NB4 (cell line): ENCODE results near the gene PCDHB13.
"Not testable (repeated sequence)": the region's sequence is repeated elsewhere in the genome, so short reads cannot be mapped to it uniquely, and the experiment has no call there.

Experiments
- DNase-seq: peaks from one replicate; pipeline ENCODE4 v3.0.0; 2010; ENCODE audit warnings: low read depth
- H3K4me3 ChIP-seq: one replicate; pipeline ENCODE4 v1.5.1; 2011; ENCODE audit warnings: mild to moderate bottlenecking, low read depth, low read length, moderate library complexity
- MYC ChIP-seq: IDR thresholded peaks from 2 replicates; pipeline ENCODE4 v1.6.1; 2011; ENCODE audit warnings: low read depth, low read length
- POLR2A ChIP-seq: IDR thresholded peaks from 2 replicates; pipeline ENCODE4 v1.6.1; 2011; ENCODE audit warnings: mild to moderate bottlenecking; ENCODE audit not compliant: insufficient read length; ENCODE audit errors: extremely low read depth
- TF ChIP-seq, protein P1 (sequence below): IDR thresholded peaks from one replicate; pipeline ENCODE4 v1.5.1; 2012; ENCODE audit warnings: low read depth, low read length
- TF ChIP-seq, protein P2 (sequence below): IDR thresholded peaks from 2 replicates; pipeline ENCODE4 v1.6.1; 2011; ENCODE audit warnings: low read depth, low read length

Gene PCDHB13

DNA sequence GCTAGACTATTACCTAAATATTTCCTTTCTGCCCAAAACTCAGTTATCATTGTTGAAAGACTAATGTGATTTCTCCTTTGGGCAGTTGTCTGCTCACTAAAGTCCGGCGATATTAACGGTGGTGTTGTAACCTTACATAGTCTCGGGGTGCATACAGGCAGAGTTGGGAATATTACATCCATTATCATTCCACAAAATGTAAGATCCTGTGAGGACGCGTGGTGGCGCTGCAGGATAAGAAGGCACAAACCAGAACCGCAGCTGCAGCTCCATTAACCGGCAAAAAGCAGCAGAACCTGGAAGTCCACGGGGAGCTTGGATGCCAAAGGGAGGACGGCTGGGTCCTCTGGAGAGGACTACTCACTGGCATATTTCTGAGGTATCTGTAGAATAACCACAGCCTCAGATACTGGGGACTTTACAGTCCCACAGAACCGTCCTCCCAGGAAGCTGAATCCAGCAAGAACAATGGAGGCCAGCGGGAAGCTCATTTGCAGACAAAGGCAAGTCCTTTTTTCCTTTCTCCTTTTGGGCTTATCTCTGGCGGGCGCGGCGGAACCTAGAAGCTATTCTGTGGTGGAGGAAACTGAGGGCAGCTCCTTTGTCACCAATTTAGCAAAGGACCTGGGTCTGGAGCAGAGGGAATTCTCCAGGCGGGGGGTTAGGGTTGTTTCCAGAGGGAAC lies at the start of gene PCDHB13:
Gene PCDHB13, plus strand, starts transcription at position 264 of the 684 bp plus-strand sequence. Its CDS starts 205 bp downstream, at position 469.
- DNase-seq, result peak; percentile 66
- TF ChIP-seq, protein P1, sequence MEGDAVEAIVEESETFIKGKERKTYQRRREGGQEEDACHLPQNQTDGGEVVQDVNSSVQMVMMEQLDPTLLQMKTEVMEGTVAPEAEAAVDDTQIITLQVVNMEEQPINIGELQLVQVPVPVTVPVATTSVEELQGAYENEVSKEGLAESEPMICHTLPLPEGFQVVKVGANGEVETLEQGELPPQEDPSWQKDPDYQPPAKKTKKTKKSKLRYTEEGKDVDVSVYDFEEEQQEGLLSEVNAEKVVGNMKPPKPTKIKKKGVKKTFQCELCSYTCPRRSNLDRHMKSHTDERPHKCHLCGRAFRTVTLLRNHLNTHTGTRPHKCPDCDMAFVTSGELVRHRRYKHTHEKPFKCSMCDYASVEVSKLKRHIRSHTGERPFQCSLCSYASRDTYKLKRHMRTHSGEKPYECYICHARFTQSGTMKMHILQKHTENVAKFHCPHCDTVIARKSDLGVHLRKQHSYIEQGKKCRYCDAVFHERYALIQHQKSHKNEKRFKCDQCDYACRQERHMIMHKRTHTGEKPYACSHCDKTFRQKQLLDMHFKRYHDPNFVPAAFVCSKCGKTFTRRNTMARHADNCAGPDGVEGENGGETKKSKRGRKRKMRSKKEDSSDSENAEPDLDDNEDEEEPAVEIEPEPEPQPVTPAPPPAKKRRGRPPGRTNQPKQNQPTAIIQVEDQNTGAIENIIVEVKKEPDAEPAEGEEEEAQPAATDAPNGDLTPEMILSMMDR, result peak; percentile 35
- H3K4me3 ChIP-seq, result not testable (repeated sequence)

DNA sequence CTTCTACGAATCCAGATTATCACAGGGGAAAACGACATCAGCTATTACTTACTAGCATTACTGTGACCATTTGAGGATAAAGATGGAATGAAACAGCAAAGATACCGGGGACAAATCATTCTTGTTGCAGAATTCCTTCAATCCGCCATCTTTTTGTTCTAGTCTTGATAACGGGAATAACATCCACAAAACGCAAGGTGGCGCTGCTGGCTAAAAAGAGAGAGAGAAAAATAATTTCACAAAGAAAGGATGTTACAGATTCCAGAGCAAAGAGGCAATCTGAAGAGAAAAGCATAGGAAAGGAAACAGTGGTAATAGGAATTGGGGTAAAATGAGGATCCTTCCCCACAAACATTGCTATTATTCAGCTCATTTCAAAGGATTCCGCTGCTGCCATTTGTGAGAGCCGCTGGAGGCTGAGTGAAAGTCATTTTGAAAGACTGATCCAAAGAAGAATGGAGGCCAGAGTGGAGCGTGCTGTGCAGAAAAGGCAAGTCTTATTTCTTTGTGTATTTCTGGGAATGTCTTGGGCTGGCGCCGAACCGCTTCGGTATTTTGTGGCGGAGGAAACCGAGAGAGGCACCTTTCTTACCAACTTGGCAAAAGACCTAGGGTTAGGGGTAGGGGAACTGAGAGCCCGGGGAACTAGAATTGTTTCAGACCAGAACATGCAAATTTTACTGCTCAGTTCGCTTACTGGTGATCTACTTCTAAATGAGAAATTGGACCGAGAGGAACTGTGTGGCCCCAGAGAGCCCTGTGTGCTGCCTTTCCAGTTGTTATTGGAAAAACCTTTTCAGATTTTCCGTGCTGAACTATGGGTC lies 41.1 kb upstream of the PCDHB13 start, which contains the start of gene PCDHB7:
Gene PCDHB7, plus strand, starts transcription at position 264 of the 824 bp plus-strand sequence. Its CDS starts 192 bp downstream, at position 456.
- peak; percentile 49 for DNase-seq
- TF ChIP-seq, protein P1, result peak; percentile 70
- no peak for TF ChIP-seq MYC
- TF ChIP-seq POLR2A, result no peak
- TF ChIP-seq, protein P2, sequence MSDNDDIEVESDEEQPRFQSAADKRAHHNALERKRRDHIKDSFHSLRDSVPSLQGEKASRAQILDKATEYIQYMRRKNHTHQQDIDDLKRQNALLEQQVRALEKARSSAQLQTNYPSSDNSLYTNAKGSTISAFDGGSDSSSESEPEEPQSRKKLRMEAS, result no peak
- no peak within 1 kb of the TSS for H3K4me3 ChIP-seq

DNA sequence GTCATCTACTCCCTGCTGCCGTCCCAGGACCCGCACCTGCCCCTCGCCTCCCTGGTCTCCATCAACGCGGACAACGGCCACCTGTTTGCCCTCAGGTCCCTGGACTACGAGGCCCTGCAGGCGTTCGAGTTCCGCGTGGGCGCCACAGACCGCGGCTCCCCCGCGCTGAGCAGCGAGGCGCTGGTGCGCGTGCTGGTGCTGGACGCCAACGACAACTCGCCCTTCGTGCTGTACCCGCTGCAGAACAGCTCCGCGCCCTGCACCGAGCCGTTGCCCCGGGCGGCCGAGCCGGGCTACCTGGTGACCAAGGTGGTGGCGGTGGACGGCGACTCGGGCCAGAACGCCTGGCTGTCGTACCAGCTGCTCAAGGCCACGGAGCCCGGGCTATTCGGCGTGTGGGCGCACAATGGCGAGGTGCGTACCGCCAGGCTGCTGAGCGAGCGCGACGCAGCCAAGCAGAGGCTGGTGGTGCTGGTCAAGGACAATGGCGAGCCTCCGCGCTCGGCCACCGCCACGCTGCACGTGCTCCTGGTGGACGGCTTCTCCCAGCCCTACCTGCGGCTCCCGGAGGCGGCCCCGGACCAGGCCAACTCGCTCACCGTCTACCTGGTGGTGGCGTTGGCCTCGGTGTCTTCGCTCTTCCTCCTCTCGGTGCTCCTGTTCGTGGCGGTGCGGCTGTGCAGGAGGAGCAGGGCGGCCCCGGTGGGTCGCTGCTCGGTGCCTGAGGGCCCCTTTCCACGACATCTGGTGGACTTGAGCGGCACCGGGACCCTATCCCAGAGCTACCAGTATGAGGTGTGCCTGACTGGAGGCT lies 39.2 kb upstream of the PCDHB13 start:
- not testable (repeated sequence) for H3K4me3 ChIP-seq, DNase-seq

DNA sequence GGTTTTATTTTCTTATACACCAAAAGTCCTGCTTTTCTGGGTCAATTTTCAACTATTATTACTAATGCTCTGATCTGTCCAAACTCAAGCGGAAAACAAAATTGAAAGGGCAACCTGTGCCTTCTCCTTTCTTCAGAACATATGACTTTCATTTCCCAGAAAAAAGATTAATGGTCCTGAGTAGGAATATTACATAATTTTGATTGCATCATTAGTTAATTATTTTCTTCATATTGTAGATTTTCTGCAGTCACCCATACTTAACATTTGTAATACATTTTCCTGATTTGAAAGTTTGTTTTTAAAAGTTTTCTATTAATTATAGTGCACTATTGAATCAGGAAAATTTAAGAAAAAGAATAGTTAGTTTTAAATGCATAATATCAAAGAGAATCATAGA lies 37.8 kb upstream of the PCDHB13 start:
- TF ChIP-seq, protein P2, result no peak
- TF ChIP-seq POLR2A, result no peak
- TF ChIP-seq, protein P1, result no peak
- TF ChIP-seq MYC, result no peak
- H3K4me3 ChIP-seq, result no peak overlapping the region
- no peak for DNase-seq

DNA sequence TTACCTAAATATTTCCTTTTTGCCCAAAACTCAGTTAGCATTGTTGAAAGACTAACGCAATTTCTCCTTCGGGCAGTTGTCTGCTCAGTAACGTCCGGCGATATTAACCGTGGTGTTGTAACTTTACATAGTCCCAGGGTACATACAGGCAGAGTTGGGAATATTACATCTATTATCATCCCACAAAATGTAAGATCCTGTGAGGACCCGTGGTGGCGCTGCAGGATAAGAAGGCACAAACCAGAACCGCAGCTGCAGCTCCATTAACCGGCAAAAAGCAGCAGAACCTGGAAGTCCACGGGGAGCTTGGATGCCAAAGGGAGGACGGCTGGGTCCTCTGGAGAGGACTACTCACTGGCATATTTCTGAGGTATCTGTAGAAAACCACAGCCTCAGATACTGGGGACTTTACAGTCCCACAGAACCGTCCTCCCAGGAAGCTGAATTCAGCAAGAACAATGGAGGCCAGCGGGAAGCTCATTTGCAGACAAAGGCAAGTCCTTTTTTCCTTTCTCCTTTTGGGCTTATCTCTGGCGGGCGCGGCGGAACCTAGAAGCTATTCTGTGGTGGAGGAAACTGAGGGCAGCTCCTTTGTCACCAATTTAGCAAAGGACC lies 36.0 kb upstream of the PCDHB13 start, which contains the start of gene PCDHB8:
Gene PCDHB8, plus strand, starts transcription at position 214 of the 615 bp plus-strand sequence. Its CDS starts 245 bp downstream, at position 459.
- DNase-seq, H3K4me3 ChIP-seq: not testable (repeated sequence)

DNA sequence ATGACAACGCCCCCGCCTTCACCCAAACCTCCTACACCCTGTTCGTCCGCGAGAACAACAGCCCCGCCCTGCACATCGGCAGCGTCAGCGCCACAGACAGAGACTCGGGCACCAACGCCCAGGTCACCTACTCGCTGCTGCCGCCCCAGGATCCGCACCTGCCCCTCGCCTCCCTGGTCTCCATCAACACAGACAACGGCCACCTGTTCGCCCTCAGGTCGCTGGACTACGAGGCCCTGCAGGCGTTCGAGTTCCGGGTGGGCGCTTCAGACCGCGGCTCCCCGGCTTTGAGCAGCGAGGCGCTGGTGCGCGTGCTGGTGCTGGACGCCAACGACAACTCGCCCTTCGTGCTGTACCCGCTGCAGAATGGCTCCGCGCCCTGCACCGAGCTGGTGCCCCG lies 34.3 kb upstream of the PCDHB13 start:
- not testable (repeated sequence) for DNase-seq, H3K4me3 ChIP-seq

DNA sequence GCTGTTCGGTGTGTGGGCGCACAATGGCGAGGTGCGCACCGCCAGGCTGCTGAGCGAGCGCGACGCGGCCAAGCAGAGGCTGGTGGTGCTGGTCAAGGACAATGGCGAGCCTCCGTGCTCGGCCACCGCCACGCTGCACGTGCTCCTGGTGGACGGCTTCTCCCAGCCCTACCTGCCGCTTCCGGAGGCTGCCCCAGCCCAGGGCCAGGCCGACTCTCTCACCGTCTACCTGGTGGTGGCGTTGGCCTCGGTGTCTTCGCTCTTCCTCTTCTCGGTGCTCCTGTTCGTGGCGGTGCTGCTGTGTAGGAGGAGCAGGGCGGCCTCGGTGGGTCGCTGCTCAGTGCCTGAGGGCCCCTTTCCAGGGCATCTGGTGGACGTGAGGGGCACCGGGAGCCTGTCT lies 33.8 kb upstream of the PCDHB13 start:
- H3K4me3 ChIP-seq, DNase-seq: not testable (repeated sequence)

DNA sequence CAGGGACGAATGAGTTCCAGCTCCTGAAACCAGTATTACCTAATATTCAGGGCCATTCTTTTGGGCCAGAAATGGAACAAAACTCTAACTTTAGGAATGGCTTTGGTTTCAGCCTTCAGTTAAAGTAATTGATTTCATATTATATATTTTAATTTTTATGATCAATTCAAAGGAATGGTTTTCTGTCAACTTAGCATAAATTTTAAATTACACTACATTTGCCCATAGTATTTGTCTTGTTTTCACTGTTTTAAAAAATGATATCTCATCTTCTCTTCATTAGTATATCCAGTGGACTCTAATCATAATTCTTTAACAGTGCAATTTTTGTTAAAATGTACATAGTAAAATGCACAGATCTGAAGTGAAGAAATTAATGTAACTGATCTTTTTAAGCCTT lies 33.4 kb upstream of the PCDHB13 start:
- no peak for DNase-seq
- TF ChIP-seq MYC, result no peak
- TF ChIP-seq, protein P2, result no peak
- TF ChIP-seq, protein P1, result no peak
- TF ChIP-seq POLR2A, result no peak
- no peak overlapping the region for H3K4me3 ChIP-seq
